Right hindlimb (tissue), 1 donor: ENCODE data around the gene ORM1.

Source experiments
- DNase-seq: peaks from one replicate; pipeline ENCODE4 v3.0.0-alpha.2; 2018

Gene ORM1

GRCh38 chr9:114367772-114368569 lies 45.1 kb downstream of the ORM1 start:
- DNase-seq, result no peak

DNA sequence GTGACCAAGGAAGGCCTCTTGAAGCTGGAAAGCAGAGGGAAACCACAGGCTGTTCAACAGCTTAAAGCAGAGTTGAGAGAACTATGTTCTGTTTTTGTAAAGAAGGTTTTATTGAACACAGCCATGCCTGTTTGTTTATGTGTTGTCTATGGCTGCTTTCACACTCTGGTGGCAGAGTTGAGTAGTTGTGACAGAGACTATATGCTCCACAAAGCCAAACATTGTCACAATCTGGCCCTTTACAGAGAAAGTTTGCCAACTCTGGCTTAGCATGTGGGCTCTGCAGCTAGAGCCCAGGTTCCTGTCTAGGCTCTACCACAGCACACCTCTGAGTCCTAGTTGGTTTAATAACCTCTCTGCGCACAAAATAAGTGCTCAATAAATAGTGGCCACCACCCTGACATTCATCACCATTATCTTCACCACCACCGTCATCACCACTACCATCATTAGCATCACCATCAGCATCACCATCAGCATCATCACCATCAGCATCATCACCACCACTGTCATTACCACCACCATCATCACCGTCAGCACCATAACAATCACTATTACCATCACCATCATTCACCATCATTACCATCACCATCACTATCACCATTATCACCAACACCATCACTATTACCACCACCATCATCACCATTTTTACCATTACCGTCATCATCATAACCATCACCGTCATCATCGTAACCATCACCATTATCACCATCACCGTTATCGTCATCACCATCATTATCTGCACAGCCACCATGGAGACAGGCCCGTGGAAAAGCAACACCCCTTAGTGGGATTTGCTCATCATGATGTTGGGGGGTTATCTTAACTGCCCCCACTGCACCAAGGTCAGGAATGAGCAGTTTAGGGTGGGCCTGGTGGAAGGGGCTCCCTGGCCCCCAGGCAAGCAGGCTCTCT lies 46.6 kb downstream of the ORM1 start:
- no peak for DNase-seq

DNA sequence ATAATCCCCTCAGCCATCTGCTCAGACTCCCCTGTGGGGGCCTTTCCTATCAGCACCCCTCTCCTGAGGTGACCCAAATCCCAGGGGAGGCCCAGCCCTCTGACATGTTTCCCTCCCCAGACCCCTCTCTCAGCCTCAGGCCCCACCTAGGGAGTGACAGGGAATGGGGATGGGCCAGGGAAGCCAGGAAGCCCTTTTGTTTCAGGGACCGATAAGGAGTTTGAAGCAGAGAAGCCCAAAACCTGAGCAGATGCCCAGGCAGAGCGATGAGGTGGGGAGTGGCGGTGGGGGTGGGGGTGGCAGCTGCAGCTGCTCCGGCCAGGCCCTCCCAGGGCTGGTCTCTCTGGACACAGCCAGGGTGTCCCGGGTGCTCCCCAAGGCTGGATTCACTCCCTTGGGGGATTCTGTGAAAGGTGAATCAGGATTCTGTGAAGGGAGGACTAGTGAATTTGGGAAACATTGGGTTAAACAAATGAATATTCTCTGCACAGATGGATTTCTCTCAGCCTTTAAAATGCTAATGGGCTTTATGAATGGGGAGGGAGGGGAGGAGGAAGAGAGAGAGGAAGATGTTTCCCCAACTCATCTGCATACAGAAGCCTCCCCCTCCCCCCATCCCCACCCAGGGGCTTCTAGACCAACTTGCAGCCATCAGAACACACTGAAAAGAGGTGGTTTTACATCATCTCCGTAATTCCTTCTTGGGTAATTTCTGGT lies 47.5 kb downstream of the ORM1 start:
- DNase-seq, result no peak

DNA sequence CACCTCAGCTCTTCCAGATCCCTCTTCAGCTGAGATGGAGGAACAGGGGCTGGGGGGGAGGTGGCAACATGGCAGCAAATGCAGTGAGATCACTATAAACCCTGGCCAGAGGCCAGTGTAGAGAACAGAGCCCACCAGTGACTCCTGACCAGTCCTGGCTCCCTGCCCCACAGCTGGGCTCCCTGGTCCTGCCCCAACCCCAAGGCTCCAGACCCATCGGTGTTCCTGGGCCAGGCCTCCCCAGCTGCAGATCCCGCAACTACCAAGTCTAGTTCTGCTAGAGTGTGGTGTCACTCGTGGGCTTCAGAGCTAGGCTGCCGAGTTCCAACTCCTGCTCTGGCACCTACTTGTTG lies 48.0 kb downstream of the ORM1 start:
- DNase-seq, result no peak

GRCh38 chr9:114371343-114371944 lies 48.5 kb downstream of the ORM1 start:
- no peak for DNase-seq

DNA sequence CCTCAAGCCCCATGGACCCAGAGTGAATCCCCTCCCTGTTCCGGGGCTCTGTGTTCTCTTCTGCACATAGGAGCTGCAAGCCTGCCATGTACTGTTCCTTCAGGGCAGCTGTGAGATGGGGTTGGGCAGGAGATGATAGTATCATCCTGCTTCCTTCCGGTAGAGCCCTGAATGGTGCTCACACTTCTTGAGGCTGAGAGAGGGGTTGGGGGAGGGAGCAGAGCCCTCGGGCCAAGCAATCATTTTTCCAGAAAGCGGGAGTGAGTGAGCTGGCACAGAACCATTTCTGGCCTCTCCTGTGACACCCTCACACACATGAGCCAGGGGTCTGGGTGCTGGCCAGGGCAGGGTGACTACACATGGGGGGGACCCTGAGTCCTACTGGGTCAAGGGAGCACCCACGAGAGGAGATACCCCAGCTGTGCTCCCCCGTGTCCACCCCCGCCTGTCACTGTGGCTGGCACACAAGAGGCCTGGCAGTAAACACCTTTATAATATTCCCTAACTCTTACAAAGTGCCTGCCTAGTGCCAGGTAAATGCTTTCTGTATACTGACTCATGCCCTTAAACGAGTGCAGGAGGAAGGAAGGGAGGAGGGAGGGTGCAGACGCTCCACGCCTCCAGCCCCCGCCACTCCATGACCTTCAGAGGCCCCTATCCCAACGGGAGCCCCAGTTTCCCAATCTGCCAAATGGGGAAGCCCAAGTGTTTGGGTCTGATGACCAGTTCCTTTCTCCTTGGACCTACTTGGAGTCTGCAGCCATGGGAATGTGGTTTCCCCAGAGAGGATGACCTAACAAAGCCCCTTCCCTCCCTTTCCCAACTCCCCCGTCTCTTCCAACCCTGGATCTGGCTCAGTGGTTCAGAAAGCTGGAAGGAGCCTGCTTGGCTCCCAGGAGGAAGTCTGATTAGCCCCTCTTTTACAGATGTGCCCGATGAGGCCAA lies 49.3 kb downstream of the ORM1 start:
- no peak for DNase-seq

- no peak for DNase-seq
Observed at GRCh38 chr9:114372921-114373448, 50.1 kb downstream of the ORM1 start.

DNA sequence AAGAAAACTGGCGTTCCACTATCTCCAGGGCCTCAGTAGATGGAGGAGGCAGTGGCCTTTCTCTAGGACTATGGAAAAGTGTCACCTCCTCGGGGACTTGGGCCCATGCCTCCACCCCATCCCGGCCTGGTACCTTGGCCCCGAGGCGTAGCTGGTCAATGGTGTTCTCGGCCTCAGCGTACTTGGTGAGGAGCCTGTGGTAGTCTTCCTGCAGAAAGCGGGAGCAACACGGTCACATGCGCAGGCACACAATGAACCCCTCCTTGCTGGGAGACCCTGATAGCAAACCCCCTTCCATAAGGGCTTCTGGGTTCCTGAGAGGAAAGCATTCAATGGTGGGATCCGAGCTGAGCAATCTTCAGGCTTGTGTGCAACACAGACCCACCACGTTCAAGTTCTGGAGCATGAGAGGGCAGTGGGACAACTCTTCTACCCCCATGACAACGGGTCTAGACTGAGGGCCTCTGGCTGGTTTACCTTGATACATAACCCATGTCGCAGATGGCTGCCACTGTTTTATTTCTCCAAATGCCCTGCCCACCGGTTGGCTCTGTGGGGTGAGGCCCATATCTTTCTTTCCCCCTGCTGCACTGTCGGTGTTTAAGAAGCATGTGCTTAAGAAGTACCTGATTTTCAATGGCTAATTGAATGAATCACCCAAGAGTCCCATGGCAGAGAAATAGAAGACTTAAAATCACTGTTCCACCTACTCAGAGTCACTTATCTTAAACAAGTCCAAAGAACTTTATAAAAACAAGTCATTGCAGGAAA lies 51.2 kb downstream of the ORM1 start:
- DNase-seq, result no peak

DNA sequence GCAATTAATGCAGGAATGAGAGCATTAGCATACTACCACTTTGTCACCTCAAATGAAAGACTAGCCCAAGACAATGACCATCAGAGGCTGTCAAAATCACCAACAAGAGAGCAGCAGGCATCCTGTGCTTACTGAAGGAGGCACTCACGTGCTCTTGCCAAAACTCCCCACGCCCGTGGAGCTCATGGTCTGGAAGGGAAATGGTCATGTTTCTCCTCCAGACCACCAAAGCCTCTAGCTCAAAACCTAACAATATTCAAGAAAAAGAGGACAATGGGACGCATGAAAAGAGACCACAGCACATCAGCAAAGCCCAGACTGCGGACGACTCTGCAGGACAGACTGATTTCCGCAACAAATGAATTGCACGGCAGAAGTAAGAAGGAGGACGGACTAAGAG lies 52.0 kb downstream of the ORM1 start:
- DNase-seq, result no peak

- DNase-seq, result no peak
Observed at GRCh38 chr9:114375386-114376175, 52.7 kb downstream of the ORM1 start.
